Fibroblast of pulmonary artery (primary cell): ENCODE data around the gene TBCEL.
A peak's percentile ranks its signal among the peaks of the same experiment; 100 is the strongest.

ENCODE experiments used
- DNase-seq: peaks from one replicate; pipeline ENCODE4 v3.0.0-alpha.2; 2010; ENCODE audit warnings: low read depth
- H3K4me3 ChIP-seq: replicated peaks from 2 replicates; pipeline ENCODE4 v1.5.1; 2011; ENCODE audit warnings: low read depth, mild to moderate bottlenecking, control low read depth, low read length, moderate library complexity
- TF ChIP-seq, protein P1 (sequence below): IDR thresholded peaks from 2 replicates; pipeline ENCODE4 v1.5.1; 2011; ENCODE audit warnings: mild to moderate bottlenecking, control low read depth, low read length, inconsistent platforms; ENCODE audit errors: missing control alignments

Gene TBCEL

DNA sequence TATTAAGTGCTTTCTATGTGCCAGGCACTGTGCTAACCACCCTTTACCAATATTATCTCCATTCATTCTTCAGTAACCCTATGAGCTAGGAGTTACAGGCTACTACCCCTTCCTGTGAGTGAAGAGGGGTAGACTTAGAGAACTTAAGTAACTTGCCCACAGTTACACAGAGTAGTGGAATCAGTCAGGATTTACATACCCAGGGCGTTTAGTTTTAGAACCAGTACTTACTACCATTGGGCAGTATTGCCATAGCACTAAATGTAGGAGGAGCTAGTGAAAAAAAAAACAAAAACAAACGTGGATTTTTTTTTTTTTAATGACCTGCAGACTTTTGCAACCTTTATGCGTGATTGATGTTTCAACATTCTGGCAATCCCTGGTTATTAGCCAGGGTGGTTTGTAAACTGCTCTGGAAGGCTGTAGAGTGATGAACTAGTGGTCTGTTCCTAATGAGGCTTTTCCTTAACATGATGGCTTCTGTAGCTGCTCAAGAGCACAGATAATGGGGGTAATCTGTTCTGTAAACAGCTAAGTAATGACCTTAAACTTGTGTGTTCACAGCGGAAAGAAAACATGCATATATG, 11.4 kb downstream of the TBCEL start:
- TF ChIP-seq, protein P1, sequence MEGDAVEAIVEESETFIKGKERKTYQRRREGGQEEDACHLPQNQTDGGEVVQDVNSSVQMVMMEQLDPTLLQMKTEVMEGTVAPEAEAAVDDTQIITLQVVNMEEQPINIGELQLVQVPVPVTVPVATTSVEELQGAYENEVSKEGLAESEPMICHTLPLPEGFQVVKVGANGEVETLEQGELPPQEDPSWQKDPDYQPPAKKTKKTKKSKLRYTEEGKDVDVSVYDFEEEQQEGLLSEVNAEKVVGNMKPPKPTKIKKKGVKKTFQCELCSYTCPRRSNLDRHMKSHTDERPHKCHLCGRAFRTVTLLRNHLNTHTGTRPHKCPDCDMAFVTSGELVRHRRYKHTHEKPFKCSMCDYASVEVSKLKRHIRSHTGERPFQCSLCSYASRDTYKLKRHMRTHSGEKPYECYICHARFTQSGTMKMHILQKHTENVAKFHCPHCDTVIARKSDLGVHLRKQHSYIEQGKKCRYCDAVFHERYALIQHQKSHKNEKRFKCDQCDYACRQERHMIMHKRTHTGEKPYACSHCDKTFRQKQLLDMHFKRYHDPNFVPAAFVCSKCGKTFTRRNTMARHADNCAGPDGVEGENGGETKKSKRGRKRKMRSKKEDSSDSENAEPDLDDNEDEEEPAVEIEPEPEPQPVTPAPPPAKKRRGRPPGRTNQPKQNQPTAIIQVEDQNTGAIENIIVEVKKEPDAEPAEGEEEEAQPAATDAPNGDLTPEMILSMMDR, result no peak
- H3K4me3 ChIP-seq, result no peak overlapping the region
- no peak for DNase-seq

DNA sequence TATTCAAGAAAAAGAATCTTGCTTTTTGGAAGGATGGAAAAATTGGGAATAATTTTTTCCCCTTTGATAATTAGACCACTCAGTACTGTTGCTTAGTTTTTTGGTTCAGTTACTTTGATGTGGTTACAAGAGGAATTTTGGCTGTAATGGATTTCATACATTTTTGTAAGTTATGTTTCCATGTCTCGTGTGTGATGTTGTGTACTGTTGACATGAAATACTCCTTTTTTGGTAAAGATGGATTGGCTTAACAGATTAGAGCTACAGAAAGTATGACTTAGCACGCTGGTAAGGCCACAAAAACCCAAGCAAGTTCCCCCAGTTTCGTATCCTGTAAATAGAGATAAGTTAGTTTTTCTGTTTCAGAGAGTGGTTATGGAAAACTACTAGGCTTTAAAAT, 11.9 kb downstream of the TBCEL start:
- no peak overlapping the region for H3K4me3 ChIP-seq
- TF ChIP-seq, protein P1, result no peak
- DNase-seq, result peak; percentile 10

DNA sequence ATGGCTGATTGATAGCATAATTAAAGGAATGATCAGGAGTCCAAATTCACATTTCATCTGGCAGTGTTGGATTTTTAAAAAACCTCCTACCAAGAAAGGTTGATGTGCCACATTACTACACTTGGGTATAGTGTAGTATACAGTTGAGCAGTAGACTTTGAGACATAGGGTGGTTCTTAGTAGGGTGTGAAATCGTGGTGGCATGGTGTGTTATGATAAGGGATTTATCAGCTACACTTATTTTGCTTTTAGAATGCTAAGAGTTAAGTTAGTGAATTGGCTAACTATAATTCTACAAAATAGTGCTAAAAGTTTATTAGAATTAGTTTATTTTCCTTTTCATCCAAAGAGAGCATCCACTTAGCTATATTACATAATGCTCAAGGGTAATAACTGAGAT, 13.1 kb downstream of the TBCEL start:
- DNase-seq, result no peak
- TF ChIP-seq, protein P1, result no peak
- no peak overlapping the region for H3K4me3 ChIP-seq

DNA sequence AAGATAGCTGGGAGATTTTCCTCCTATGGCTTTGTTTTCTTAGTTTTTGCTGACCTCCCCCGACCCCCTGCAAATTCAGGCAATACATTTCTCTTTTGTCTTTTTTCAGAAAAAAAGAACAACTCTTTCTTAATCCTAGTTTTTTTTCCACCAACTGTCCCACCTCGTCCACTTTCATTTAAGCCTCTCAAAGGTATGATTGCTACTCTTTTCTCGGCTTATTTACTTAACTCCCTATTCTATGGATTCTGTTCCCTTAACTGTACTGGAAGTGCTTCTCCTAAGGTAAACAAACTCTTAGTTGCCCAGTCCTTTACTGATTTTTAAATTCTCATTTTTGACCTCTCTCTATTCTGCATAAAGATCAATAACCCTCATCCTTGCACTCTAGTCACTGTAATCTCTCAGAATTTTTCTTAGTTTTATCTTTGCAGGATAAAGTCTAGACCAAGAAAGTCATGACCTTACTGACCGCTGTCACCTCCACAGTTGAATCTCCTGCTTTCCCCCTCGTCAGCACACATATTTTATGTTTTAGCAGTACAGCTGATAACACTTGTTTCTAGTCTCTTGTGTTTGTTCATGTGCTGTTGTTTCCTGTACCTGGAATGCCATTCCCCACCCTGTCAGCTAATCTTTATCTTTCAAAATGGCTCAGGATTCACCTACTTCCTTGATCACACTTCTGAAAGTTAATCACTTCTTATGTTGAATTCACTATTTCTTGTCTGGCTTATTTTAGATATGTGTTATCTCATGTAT, 14.9 kb downstream of the TBCEL start:
- DNase-seq, result no peak
- H3K4me3 ChIP-seq, result no peak overlapping the region
- TF ChIP-seq, protein P1, result no peak

DNA sequence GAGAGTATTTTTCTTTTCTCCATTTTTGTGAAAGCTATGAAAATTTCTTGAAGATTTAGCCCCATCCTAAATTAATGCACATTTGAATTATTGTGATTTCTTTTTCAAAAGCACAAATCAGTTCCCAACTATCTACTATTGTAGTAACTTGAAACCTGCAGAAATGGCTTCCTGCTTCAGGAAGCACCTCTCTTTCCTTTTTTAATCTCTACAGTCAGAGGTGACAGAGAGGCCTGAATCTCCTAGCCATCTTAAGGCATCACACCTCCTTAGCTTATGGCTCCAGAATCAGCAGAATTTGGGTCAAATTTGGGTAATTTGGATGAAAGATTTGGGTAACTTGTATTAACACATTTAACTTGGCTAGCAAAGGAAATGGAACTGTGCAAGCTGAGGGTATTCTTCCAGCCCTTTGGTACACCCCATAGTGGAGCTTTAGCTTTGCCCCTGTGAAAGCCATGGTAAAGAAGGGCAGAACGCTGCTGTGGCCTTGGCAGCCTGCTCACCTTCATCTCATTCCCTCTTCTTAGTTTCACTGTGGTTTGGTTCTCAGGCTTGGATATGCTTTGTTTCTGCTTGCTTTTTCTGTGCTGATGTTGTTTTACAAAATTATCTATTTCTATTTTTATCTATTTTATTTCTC, 16.2 kb downstream of the TBCEL start:
- DNase-seq, result no peak
- H3K4me3 ChIP-seq, result no peak overlapping the region

DNA sequence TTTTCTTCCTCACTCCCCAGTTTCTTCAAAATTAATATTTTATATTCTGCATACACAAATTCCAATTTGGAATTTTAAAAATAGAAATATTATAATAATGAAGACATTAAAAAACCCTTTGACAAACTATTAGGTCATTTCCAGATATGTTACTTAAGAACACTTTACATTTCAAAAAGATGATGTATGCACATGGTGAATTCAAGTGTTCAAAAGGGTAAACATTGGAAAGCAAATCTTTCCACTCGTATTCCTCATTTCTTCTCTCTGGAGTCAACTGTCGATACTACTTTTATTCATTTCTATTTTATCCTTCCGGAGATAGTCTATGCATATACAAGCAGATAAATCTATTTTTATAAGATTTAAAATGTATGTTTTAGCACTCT, 16.7 kb downstream of the TBCEL start:
- H3K4me3 ChIP-seq, result no peak overlapping the region
- DNase-seq, result no peak
- TF ChIP-seq, protein P1, result no peak

More for the DNA sequence above, 16.2 kb downstream of the TBCEL start:
- TF ChIP-seq, protein P1, result no peak

DNA sequence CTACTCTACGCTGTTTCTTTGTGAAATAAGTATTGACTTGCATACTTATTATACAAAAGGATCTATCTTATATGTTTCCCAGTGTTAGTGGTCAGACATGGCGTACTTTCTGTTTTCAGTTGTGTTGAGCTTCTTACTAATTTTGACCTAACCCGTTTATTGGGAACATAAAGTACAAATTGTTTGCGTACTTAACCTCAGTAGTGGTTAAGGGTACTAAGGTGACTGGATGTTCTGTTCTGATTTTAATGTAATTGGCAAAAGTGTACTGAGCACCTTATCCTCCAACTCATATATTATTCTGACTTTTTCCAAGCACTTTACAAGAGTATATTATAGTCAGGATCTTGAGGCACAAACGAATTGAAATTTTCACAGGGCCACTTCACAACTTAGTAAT, 17.2 kb downstream of the TBCEL start:
- TF ChIP-seq, protein P1, result no peak
- DNase-seq, result no peak
- H3K4me3 ChIP-seq, result no peak overlapping the region
